ENCODE data around the gene FEM1C. TPM values are rescaled to one million over a fixed set of nuclear protein-coding genes. Genes with fewer than 3 reads are reported as not detected.
"Not testable (repeated sequence)": the region's sequence is repeated elsewhere in the genome, so short reads cannot be mapped to it uniquely, and the experiment has no call there.

FEM1C gene
- total and polyA plus RNA-seq, 9 of the 15 experiments (the other 6 are each of a cell fraction or from before 2014, with no cell fraction given) = 1.4 to 9.3 (median 4.3) TPM

DNA sequence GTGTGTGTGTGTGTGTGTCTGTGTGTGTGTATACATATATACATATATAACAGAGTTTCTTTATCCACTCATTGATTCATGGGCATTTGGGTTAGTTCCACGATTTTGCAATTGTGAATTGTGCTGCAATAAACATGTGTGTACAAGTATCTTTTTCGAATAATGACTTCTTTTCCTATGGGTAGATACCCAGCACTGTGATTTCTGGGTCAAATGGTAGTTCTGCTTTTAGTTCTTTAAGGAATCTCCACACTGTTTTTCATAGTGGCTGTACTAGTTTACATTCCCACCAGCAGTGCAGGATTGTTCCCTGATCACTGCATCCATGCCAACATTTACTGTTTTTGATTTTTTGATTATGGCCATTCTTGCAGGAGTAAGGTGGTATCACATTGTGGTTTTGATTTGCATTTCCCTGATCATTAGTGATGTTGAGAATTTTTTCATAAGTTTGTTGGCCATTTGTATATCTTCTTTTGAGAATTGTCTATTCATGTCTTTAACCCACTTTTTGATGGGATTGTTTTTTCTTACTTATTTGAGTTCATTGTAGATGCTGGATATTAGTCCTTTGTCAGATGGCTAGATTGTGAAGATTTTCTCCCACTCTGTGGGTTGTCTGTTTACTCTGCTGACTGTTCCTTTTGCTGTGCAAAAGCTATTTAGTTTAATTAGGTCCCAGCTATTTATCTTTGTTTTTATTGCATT is 65.3 kb downstream of the FEM1C start:
- in situ Hi-C loops (cut with MboI); H3K4me3 ChIP-seq; H3K4me1 ChIP-seq (replicated peaks in 1 of 2; ENCODE audit: control insufficient read depth in 2 of 2, insufficient read depth in 2 of 2, low read length in 2 of 2); ATAC-seq; FAIRE-seq; H2AFZ ChIP-seq (ENCODE audit: low read depth, low read length); H3K9ac ChIP-seq (ENCODE audit: insufficient read depth in 1 of 2, low read depth in 2 of 2, low read length in 2 of 2); BruUV-seq (replicated peaks); DNase-seq (ENCODE audit: extremely low read depth in 1 of 4, low spot score in 3 of 4); H4K20me1 ChIP-seq (replicated peaks; ENCODE audit: control insufficient read depth, insufficient read depth, low read length); H3K27ac ChIP-seq (ENCODE audit: extremely low read depth, low read depth, low read length); H3K9me3 ChIP-seq (replicated peaks; ENCODE audit: control insufficient read depth, insufficient read depth, low read depth, low read length); H3K27me3 ChIP-seq (ENCODE audit: control insufficient read depth in 2 of 2, insufficient read depth in 2 of 2, low read length in 2 of 2); H3K9me1 ChIP-seq (ENCODE audit: control insufficient read depth, insufficient read depth, low read length); intact Hi-C loops (cut with micrococcal nuclease); CTCF ChIA-PET (ENCODE audit: low intra/inter-chr PET ratio); H3K4me2 ChIP-seq (ENCODE audit: insufficient read depth, low read length); H3K36me3 ChIP-seq (ENCODE audit: control insufficient read depth, insufficient read depth, low read length); H3K79me2 ChIP-seq (ENCODE audit: control insufficient read depth, insufficient read depth, low read length); POLR2A ChIA-PET: not testable (repeated sequence)
- 6% methylated on average over 2 of the region's 2 CpGs for WGBS (ENCODE audit: insufficient coverage, low coverage, missing lambda C conversion rate)

DNA sequence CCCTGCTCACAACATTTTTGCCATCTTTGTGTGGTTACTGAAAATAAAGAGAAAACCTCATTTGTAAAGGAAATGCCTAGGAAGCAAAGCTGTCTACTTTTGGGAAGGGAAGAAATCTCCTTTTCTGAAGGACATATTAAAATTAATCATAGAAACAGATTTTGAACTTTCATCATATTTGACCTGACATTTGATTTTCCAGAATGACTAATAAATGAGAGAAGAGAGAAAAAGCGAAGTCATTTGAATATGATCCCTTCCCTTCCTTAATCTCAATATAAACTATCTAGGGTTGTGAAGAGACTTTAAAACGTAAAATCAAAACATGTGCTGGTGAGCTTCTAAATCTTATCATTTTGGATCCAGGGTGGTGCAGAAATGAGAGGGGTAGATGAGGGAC is 66.3 kb downstream of the FEM1C start:
- no peak overlapping the region for H3K27ac ChIP-seq (ENCODE audit: extremely low read depth, low read depth, low read length)
- CTCF ChIA-PET (ENCODE audit: low intra/inter-chr PET ratio) = interaction anchor here (0.6 kb wide), 1 partner anchor 18 kb away, joined by 3 read pairs; no protein-coding TSS in a partner anchor
- H3K36me3 ChIP-seq (ENCODE audit: control insufficient read depth, insufficient read depth, low read length) = no peaks in the 10 kb centered on the region
- peaks cover 0 to 5% of the 10 kb centered on the region in 2 experiments; a peak in 2 of 5 replicates for H3K27me3 ChIP-seq (ENCODE audit: control insufficient read depth in 2 of 2, insufficient read depth in 2 of 2, low read length in 2 of 2)
- H3K9me3 ChIP-seq (replicated peaks; ENCODE audit: control insufficient read depth, insufficient read depth, low read depth, low read length) = no peaks in the 10 kb centered on the region
- no peaks in the 10 kb centered on the region for H4K20me1 ChIP-seq (replicated peaks; ENCODE audit: control insufficient read depth, insufficient read depth, low read length)
- H3K9ac ChIP-seq (ENCODE audit: insufficient read depth in 1 of 2, low read depth in 2 of 2, low read length in 2 of 2) = no peak overlapping the region
- DNase-seq (ENCODE audit: extremely low read depth in 1 of 4, low spot score in 3 of 4) = no peak
- POLR2A ChIA-PET = no interaction called here
- no peaks in the 10 kb centered on the region for H3K9me1 ChIP-seq (ENCODE audit: control insufficient read depth, insufficient read depth, low read length)
- H2AFZ ChIP-seq (ENCODE audit: low read depth, low read length) = no peak overlapping the region
- in situ Hi-C loops (cut with MboI) (no loop called here), intact Hi-C loops (cut with micrococcal nuclease) (no loop called here)
- H3K79me2 ChIP-seq (ENCODE audit: control insufficient read depth, insufficient read depth, low read length) = no peaks in the 10 kb centered on the region
- no peak for ATAC-seq
- no peaks in the 10 kb centered on the region for H3K4me1 ChIP-seq (replicated peaks in 1 of 2; ENCODE audit: control insufficient read depth in 2 of 2, insufficient read depth in 2 of 2, low read length in 2 of 2)
- no peak overlapping the region for H3K4me2 ChIP-seq (ENCODE audit: insufficient read depth, low read length)
- 0% methylated on average over 2 of the region's 2 CpGs for WGBS (ENCODE audit: insufficient coverage, low coverage, missing lambda C conversion rate)
- no TSS peak for BruUV-seq (replicated peaks)
- H3K4me3 ChIP-seq = no peak overlapping the region
- no peak for FAIRE-seq
- TF ChIP-seq, protein P1, sequence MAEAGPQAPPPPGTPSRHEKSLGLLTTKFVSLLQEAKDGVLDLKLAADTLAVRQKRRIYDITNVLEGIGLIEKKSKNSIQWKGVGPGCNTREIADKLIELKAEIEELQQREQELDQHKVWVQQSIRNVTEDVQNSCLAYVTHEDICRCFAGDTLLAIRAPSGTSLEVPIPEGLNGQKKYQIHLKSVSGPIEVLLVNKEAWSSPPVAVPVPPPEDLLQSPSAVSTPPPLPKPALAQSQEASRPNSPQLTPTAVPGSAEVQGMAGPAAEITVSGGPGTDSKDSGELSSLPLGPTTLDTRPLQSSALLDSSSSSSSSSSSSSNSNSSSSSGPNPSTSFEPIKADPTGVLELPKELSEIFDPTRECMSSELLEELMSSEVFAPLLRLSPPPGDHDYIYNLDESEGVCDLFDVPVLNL (CRISPR knock-in tag; IDR thresholded peaks at IDR 0.05; ENCODE audit: low read depth) = no peak
- TF ChIP-seq SUPT5H (IDR thresholded peaks at IDR 0.05) (no peak), SAP30 (IDR thresholded peaks at IDR 0.05; ENCODE audit: borderline replicate concordance, insufficient read depth, low read depth, low read length, poor library complexity, severe bottlenecking) (no peak), SMC3 (conservative IDR thresholded peaks at IDR 0.05; ENCODE audit: insufficient read depth, low read depth, low read length) (no peak), ARNT (IDR thresholded peaks at IDR 0.05) (no peak), EP300 (IDR thresholded peaks at IDR 0.05; ENCODE audit: low read length) (no peak)
- TF ChIP-seq, protein P2, sequence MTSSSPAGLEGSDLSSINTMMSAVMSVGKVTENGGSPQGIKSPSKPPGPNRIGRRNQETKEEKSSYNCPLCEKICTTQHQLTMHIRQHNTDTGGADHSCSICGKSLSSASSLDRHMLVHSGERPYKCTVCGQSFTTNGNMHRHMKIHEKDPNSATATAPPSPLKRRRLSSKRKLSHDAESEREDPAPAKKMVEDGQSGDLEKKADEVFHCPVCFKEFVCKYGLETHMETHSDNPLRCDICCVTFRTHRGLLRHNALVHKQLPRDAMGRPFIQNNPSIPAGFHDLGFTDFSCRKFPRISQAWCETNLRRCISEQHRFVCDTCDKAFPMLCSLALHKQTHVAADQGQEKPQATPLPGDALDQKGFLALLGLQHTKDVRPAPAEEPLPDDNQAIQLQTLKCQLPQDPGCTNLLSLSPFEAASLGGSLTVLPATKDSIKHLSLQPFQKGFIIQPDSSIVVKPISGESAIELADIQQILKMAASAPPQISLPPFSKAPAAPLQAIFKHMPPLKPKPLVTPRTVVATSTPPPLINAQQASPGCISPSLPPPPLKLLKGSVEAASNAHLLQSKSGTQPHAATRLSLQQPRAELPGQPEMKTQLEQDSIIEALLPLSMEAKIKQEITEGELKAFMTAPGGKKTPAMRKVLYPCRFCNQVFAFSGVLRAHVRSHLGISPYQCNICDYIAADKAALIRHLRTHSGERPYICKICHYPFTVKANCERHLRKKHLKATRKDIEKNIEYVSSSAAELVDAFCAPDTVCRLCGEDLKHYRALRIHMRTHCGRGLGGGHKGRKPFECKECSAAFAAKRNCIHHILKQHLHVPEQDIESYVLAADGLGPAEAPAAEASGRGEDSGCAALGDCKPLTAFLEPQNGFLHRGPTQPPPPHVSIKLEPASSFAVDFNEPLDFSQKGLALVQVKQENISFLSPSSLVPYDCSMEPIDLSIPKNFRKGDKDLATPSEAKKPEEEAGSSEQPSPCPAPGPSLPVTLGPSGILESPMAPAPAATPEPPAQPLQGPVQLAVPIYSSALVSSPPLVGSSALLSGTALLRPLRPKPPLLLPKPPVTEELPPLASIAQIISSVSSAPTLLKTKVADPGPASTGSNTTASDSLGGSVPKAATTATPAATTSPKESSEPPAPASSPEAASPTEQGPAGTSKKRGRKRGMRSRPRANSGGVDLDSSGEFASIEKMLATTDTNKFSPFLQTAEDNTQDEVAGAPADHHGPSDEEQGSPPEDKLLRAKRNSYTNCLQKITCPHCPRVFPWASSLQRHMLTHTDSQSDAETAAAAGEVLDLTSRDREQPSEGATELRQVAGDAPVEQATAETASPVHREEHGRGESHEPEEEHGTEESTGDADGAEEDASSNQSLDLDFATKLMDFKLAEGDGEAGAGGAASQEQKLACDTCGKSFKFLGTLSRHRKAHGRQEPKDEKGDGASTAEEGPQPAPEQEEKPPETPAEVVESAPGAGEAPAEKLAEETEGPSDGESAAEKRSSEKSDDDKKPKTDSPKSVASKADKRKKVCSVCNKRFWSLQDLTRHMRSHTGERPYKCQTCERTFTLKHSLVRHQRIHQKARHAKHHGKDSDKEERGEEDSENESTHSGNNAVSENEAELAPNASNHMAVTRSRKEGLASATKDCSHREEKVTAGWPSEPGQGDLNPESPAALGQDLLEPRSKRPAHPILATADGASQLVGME (CRISPR knock-in tag; IDR thresholded peaks at IDR 0.05) = no peak
